BJ (cell line): ENCODE measurements around the gene APOC3. TPM values are rescaled to one million over a fixed set of nuclear protein-coding genes. Genes with fewer than 3 reads are reported as not detected.
A peak's percentile ranks its signal among the peaks of the same experiment; 100 is the strongest.

ENCODE experiments used
- CTCF ChIA-PET: fragments of 350-600 bp; formaldehyde crosslinking; extraction: SDS; loops from one replicate; lab custom pipeline; 2021; ENCODE audit warnings: antibody characterized with exemption, inconsistent platforms; lab: Yijun Ruan, JAX
- POLR2A ChIA-PET: fragments of 300-600 bp; sonication (Branson Sonifier 250); formaldehyde crosslinking; extraction: SDS; loops from one replicate; lab custom pipeline; 2021; ENCODE audit warnings: antibody characterized with exemption; lab: Charles Lee
- DNase-seq: peaks from one replicate; pipeline ENCODE4 v3.0.0-alpha.2; 2011; ENCODE audit warnings: low read depth
- H3K27me3 ChIP-seq: 2 replicates; pipeline ENCODE4 v1.6.0; 2011; ENCODE audit warnings: low read length; ENCODE audit not compliant: control insufficient read depth, insufficient read depth
- H3K36me3 ChIP-seq: 2 replicates; pipeline ENCODE4 v1.5.1; 2011; ENCODE audit warnings: low read length; ENCODE audit not compliant: control insufficient read depth, insufficient read depth
- H3K4me3 ChIP-seq: 2 replicates; pipeline ENCODE4 v1.5.1; 2011; ENCODE audit warnings: low read depth, mild to moderate bottlenecking, control low read depth, low read length
- polyA plus RNA-seq: library from polyadenylated mRNA; depleted of rRNA; stranded (reverse); fragments of >200 nt; gene quantifications from 2 replicates; pipeline ENCODE4 v1.2.3, GENCODE V29; 2011
- TF ChIP-seq, protein P1 (sequence below): IDR thresholded peaks from 2 replicates; pipeline ENCODE4 v1.5.1; 2011; ENCODE audit warnings: low read depth, mild to moderate bottlenecking, control low read depth, inconsistent platforms, low read length, moderate library complexity; ENCODE audit not compliant: insufficient read depth

APOC3 gene
- polyA plus RNA-seq, 1 experiment = not detected

- H3K4me3 ChIP-seq = no peak overlapping the region
- no peaks in the 10 kb centered on the region for H3K27me3 ChIP-seq
- H3K36me3 ChIP-seq = peaks cover 5% of the 10 kb centered on the region
- TF ChIP-seq, protein P1, sequence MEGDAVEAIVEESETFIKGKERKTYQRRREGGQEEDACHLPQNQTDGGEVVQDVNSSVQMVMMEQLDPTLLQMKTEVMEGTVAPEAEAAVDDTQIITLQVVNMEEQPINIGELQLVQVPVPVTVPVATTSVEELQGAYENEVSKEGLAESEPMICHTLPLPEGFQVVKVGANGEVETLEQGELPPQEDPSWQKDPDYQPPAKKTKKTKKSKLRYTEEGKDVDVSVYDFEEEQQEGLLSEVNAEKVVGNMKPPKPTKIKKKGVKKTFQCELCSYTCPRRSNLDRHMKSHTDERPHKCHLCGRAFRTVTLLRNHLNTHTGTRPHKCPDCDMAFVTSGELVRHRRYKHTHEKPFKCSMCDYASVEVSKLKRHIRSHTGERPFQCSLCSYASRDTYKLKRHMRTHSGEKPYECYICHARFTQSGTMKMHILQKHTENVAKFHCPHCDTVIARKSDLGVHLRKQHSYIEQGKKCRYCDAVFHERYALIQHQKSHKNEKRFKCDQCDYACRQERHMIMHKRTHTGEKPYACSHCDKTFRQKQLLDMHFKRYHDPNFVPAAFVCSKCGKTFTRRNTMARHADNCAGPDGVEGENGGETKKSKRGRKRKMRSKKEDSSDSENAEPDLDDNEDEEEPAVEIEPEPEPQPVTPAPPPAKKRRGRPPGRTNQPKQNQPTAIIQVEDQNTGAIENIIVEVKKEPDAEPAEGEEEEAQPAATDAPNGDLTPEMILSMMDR = no peak
- CTCF ChIA-PET = interaction anchor here (1.0 to 3.2 kb wide), 7 partner anchors 12 to 253 kb away, joined by 3 to 19 read pairs (median 5); partner anchors contain the start of gene APOA1
- peak; percentile 87 for DNase-seq
- POLR2A ChIA-PET = interaction anchor here (1.0 kb wide), 1 partner anchor 66 kb away, joined by 4 read pairs; the partner anchor contains the start of gene ZPR1
These were observed 23.9 kb downstream of the APOC3 start for GRCh38 chr11:116853461-116854073.

GRCh38 chr11:116855413-116855812 lies 25.7 kb downstream of the APOC3 start:
- ChIA-PET POLR2A (no interaction called here), CTCF (no interaction called here)
- TF ChIP-seq, protein P1 = no peak

DNA sequence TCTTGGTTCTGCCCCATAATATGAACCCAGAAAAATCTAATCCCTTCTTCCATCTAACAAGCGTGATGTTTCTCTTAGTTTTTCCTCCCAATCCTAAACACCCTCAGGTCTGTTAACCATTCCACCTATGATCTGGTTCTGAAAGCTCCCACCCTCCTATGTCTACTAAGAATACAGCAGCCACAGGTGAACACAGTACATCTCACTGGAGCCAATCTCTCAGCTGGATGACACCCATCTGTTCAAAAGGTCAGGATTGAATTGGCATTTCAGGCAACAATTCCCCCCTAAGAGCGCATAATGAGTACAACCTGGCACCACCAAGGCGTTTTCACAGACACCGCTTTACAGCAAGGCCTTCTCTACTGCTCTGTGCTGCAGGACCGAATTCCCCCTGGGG lies 26.7 kb downstream of the APOC3 start:
- TF ChIP-seq, protein P1 = no peak
- Histone ChIP-seq H3K4me3 (no peak overlapping the region), H3K36me3 (peaks cover 9% of the 10 kb centered on the region), H3K27me3 (no peaks in the 10 kb centered on the region)
- CTCF ChIA-PET = interaction anchor here (1.0 to 1.6 kb wide), 2 partner anchors 20 to 64 kb away, joined by 4 read pairs; no protein-coding TSS in a partner anchor
- POLR2A ChIA-PET = no interaction called here
- DNase-seq = no peak

More at GRCh38 chr11:116855413-116855812, 25.7 kb downstream of the APOC3 start:
- Histone ChIP-seq H3K27me3 (no peaks in the 10 kb centered on the region), H3K36me3 (peaks cover 9% of the 10 kb centered on the region), H3K4me3 (no peak overlapping the region)
- DNase-seq = no peak

DNA sequence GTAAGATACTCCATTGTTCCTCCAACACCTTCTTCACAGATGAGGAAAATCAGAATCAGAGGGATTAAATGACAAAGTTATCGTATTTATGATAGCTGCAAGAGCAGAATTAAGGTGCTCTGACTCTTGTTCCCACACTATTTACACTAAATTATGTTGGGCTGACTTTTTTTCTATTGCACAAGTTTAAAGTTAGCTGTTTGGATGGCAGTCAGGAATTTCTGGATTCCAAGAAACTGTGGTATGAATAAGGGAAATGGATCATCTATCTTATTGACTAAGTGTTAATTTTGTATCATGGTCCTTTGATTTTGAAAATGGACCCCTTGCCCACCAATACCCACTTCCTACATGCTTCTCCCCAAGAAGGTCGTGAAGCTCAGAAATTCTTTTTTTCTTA lies 27.6 kb downstream of the APOC3 start:
- peaks cover 9% of the 10 kb centered on the region for H3K36me3 ChIP-seq
- H3K4me3 ChIP-seq = no peak overlapping the region
- CTCF ChIA-PET = interaction anchor here (0.7 to 1.6 kb wide), 3 partner anchors 21 to 66 kb away, joined by 3 to 10 read pairs (median 4); partner anchors contain the start of gene APOA5
- POLR2A ChIA-PET = no interaction called here
- DNase-seq = no peak
- no peaks in the 10 kb centered on the region for H3K27me3 ChIP-seq
- TF ChIP-seq, protein P1 = no peak

GRCh38 chr11:116857936-116858335 lies 28.2 kb downstream of the APOC3 start:
- TF ChIP-seq, protein P1 = no peak
- H3K36me3 ChIP-seq = peaks cover 9% of the 10 kb centered on the region
- ChIA-PET CTCF (interaction anchor here (0.5 to 1.6 kb wide), 2 partner anchors 22 to 56 kb away, joined by 3 to 10 read pairs; no protein-coding TSS in a partner anchor), POLR2A (no interaction called here)
- no peaks in the 10 kb centered on the region for H3K27me3 ChIP-seq
- H3K4me3 ChIP-seq = no peak overlapping the region
- DNase-seq = no peak
